HCEC 1CT (cell line): Measurements from ENCODE around the gene UNC45B.
"Not testable (repeated sequence)": the region's sequence is repeated elsewhere in the genome, so short reads cannot be mapped to it uniquely, and the experiment has no call there.

Experiments
- DNase-seq: peaks from one replicate; pipeline ENCODE4 v3.0.0-alpha.2; 2017

Gene UNC45B

DNA sequence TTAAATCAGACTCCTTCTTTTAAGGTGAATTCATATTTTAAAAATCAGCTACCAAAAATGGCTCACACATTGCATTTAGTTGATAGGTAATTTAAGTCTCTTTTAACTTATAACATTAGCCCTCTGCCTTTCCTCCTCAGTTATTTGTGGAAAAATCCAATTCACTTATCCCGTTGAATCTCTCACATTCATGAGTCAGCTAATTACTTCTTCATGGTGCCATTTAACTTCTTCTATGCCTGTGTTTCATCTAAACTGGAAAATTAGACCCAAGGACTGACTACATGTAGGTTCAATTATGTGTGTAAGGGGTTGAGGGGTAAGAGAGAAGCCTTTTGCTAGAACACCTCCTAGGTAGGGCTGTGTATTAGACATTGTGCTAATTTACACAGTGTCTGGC is 76.8 kb downstream of the UNC45B start:
- no peak for DNase-seq

DNA sequence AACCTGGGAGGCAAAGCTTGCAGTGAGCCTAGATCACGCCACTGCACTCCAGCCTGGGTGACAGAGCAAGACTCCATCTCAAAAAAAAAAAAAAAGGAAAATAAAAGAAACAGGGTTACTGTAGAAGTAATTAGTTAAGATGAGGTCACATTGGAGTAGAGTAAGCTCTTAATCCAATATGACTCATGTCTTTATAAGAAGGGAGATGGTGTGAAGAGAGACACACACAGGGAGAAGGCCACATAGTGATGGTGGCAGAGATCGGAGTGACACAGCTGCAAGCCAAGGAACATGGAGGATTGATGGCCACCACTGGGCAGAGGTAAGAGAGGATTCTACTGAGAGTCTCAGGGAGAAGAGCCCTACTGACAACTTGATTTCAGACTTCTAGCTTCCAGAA is 79.9 kb downstream of the UNC45B start:
- DNase-seq, result no peak

GRCh38 chr17:35229638-35230037 is 82.0 kb downstream of the UNC45B start:
- DNase-seq, result no peak

DNA sequence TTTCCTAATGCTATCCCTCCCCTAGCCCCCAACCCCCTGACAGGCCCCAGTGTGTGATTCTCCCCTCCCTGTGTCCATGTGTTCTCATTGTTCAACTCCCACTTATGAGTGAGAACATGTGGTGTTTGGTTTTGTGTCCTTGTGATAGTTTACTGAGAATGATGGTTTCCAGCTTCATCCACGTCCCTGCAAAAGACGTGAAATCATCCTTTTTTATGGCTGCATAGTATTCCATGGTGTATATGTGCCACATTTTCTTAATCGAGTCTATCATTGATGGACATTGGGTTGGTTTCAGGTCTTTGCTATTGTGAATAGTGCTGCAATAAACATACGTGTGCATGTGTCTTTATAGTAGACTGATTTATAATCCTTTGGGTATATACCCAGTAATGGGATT is 86.7 kb downstream of the UNC45B start:
- not testable (repeated sequence) for DNase-seq

DNA sequence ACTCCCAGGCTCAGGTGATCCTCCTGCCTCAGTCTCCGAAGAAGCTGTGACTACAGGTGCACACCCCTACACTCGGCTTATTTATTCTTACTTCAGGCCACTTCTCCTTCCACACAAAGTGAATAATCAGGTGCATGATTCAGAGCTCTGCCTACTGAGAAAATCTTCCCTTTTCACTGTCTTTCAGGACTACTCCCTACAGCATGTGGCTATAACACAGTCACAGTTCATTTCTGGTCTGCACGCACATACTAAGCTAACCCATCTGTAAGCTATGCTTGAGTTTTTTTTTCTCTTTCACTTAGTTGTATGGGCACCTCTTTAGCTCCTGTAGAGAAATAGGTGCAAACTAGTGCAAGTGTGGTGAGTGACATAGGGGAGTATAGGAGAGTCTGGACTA is 87.7 kb downstream of the UNC45B start:
- no peak for DNase-seq

GRCh38 chr17:35235917-35236316 is 88.3 kb downstream of the UNC45B start:
- DNase-seq, result no peak

DNA sequence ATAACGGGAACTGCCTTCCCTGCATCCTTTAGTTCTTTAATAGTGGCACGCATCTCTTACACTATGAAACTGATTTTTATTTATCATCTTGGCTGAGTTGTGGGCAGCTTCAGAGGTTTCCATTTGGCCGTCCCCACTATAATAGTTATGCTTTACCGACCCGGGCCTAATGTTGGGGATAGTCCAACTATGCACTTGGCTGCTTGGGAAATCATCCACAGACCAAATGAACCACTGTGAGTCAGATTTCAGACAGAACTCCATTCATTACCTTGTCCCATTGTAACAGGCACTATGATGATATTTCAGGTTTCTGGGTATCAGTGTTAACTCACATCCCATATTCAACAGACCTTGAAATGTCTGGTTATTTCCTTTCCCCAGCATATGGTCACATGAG is 89.2 kb downstream of the UNC45B start:
- DNase-seq, result no peak

GRCh38 chr17:35238821-35239220 is 91.2 kb downstream of the UNC45B start:
- DNase-seq, result peak; percentile 69
